HG03066 (cell line): ENCODE results near the gene GDF7.
"Not testable (repeated sequence)": the region's sequence is repeated elsewhere in the genome, so short reads cannot be mapped to it uniquely, and the experiment has no call there.

Experiments used
- ATAC-seq: cut with Tn5 transposase; IDR thresholded peaks from one replicate; pipeline ENCODE4 v1.9.1; 2021; ENCODE audit warnings: low read depth; ENCODE audit not compliant: unreplicated experiment

The GDF7 gene

GRCh38 chr2:20691076-20691734 lies 24.3 kb downstream of the GDF7 start:
- ATAC-seq = no peak

- ATAC-seq = no peak
Measured at GRCh38 chr2:20692081-20692480, 25.1 kb downstream of the GDF7 start.

GRCh38 chr2:20693317-20693716 lies 26.4 kb downstream of the GDF7 start:
- ATAC-seq = no peak

- ATAC-seq = no peak
Measured at GRCh38 chr2:20696366-20696765, 29.4 kb downstream of the GDF7 start.

GRCh38 chr2:20697322-20697934 lies 30.5 kb downstream of the GDF7 start:
- ATAC-seq = no peak

GRCh38 chr2:20698916-20699613 lies 32.1 kb downstream of the GDF7 start:
- ATAC-seq = peak; percentile 65

GRCh38 chr2:20702563-20702962 lies 35.6 kb downstream of the GDF7 start:
- ATAC-seq = no peak

GRCh38 chr2:20704886-20705285 lies 37.9 kb downstream of the GDF7 start:
- ATAC-seq = no peak

GRCh38 chr2:20706217-20706616 lies 39.3 kb downstream of the GDF7 start:
- no peak for ATAC-seq

GRCh38 chr2:20706786-20707185 lies 39.8 kb downstream of the GDF7 start:
- no peak for ATAC-seq

- ATAC-seq = no peak
Measured at GRCh38 chr2:20707601-20708000, 40.7 kb downstream of the GDF7 start.

GRCh38 chr2:20711641-20712040 lies 44.7 kb downstream of the GDF7 start:
- ATAC-seq = not testable (repeated sequence)

GRCh38 chr2:20713585-20713984 lies 46.6 kb downstream of the GDF7 start:
- ATAC-seq = not testable (repeated sequence)

- not testable (repeated sequence) for ATAC-seq
Measured at GRCh38 chr2:20714412-20714811, 47.5 kb downstream of the GDF7 start.

- not testable (repeated sequence) for ATAC-seq
Measured at GRCh38 chr2:20716164-20716563, 49.2 kb downstream of the GDF7 start.

GRCh38 chr2:20717641-20718040 lies 50.7 kb downstream of the GDF7 start:
- ATAC-seq = no peak

GRCh38 chr2:20722592-20723240 lies 55.8 kb downstream of the GDF7 start:
- no peak for ATAC-seq

- no peak for ATAC-seq
Measured at GRCh38 chr2:20723543-20723942, 56.6 kb downstream of the GDF7 start.

- ATAC-seq = no peak
Measured at GRCh38 chr2:20724500-20725053, 57.6 kb downstream of the GDF7 start.

- no peak for ATAC-seq
Measured at GRCh38 chr2:20725782-20726181, 58.8 kb downstream of the GDF7 start.

GRCh38 chr2:20726913-20727312 lies 60.0 kb downstream of the GDF7 start:
- ATAC-seq = no peak
